Ovary (tissue), 3 donors: ENCODE measurements around the gene CYP4V2.
A peak's percentile ranks its signal among the peaks of the same experiment; 100 is the strongest.

ENCODE experiments used
- EP300 ChIP-seq: sonication (generic); formaldehyde crosslinking; IDR thresholded peaks from one replicate; pipeline ENCODE4 v1.6.1; 2017; ENCODE audit warnings: antibody characterized with exemption
- POLR2A ChIP-seq: fragments of 450-650 bp; IDR thresholded peaks from one replicate; pipeline ENCODE4 v1.6.1; 2017; ENCODE audit warnings: antibody characterized with exemption, mild to moderate bottlenecking, moderate library complexity
- TF ChIP-seq, protein P1 (sequence below), 3 donors: fragments of 450-650 bp in 2 of 3; fragments of 200-600 bp in 1 of 3; IDR thresholded peaks; one replicate each; pipeline versions ENCODE4 v1.5.1 to v1.8.0; 2016 to 2022; ENCODE audit warnings: antibody characterized with exemption in 3 of 3, mild to moderate bottlenecking in 1 of 3
- donor health status: DM: no; HTN: no; CAD: no.

DNA sequence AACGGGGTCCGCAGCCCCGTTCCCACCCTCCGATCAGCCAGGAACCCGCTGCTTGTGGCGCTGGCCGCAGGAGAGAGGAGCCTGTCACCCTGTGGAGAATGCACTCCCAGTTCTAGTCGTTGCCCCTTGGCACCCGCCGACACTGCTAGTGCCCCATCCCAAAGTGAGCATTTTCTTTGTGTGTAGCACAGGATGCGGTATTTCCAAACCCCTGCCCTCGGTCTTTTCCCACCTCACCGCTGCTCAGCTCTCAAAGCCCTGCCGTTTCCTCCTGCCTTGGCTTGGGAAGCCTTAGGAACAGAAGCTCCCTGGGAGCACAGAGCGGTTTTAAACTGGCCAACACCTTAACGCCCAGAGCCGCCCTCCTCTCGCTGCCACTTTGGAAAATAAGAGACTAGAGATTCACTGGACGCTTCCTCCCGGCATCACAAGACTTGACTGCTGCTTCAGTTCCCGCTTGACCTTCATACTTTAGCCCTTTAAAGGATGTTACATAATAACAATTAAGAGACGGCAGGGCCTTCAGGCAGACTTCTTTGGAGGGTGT lies 772 bp downstream of the CYP4V2 start:
- TF ChIP-seq, protein P1, sequence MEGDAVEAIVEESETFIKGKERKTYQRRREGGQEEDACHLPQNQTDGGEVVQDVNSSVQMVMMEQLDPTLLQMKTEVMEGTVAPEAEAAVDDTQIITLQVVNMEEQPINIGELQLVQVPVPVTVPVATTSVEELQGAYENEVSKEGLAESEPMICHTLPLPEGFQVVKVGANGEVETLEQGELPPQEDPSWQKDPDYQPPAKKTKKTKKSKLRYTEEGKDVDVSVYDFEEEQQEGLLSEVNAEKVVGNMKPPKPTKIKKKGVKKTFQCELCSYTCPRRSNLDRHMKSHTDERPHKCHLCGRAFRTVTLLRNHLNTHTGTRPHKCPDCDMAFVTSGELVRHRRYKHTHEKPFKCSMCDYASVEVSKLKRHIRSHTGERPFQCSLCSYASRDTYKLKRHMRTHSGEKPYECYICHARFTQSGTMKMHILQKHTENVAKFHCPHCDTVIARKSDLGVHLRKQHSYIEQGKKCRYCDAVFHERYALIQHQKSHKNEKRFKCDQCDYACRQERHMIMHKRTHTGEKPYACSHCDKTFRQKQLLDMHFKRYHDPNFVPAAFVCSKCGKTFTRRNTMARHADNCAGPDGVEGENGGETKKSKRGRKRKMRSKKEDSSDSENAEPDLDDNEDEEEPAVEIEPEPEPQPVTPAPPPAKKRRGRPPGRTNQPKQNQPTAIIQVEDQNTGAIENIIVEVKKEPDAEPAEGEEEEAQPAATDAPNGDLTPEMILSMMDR (IDR thresholded peaks at IDR 0.05) = peak in 1 of 3 donors; percentile 14
- peak; percentile 31 for TF ChIP-seq POLR2A
- no peak for TF ChIP-seq EP300
